Ovary (tissue), 9 donors: ENCODE measurements around the gene ATP5ME. TPM values are rescaled to one million over a fixed set of nuclear protein-coding genes. Genes with fewer than 3 reads are reported as not detected.
"Not testable (repeated sequence)": the region's sequence is repeated elsewhere in the genome, so short reads cannot be mapped to it uniquely, and the experiment has no call there.

Experiments used
- DNase-seq, 5 donors: peaks; one replicate each; pipeline ENCODE4 v3.0.0-alpha.2; 2019 to 2020
- H3K27ac ChIP-seq, 2 donors: fragments of 200-600 bp; one replicate each; pipeline versions ENCODE4 v1.5.1 to v1.8.0; 2019 to 2022
- H3K27me3 ChIP-seq: fragments of 200-600 bp; one replicate; pipeline ENCODE4 v1.8.0; 2022
- H3K36me3 ChIP-seq: fragments of 200-600 bp; sonication (generic); one replicate; pipeline ENCODE4 v1.5.1; 2019
- H3K4me1 ChIP-seq: one replicate; pipeline ENCODE4 v1.8.1; 2013; ENCODE audit warnings: mild to moderate bottlenecking, moderate library complexity; ENCODE audit not compliant: insufficient read depth
- H3K4me3 ChIP-seq: fragments of 200-600 bp; sonication (generic); one replicate; pipeline ENCODE4 v1.5.1; 2017
- H3K9me3 ChIP-seq, 2 donors: fragments of 200-600 bp in 1 of 2; sonication (generic) in 1 of 2; one replicate each; pipeline versions ENCODE4 v1.5.1 to v1.8.1; 2013 to 2019; ENCODE audit warnings: mild to moderate bottlenecking in 1 of 2, moderate library complexity in 1 of 2
- CTCF ChIP-seq, 3 donors: fragments of 450-650 bp in 2 of 3; fragments of 200-600 bp in 1 of 3; IDR thresholded peaks; one replicate each; pipeline versions ENCODE4 v1.5.1 to v1.8.0; 2016 to 2022; ENCODE audit warnings: antibody characterized with exemption in 3 of 3, mild to moderate bottlenecking in 1 of 3
- EP300 ChIP-seq: sonication (generic); formaldehyde crosslinking; IDR thresholded peaks from one replicate; pipeline ENCODE4 v1.6.1; 2017; ENCODE audit warnings: antibody characterized with exemption
- POLR2A ChIP-seq: fragments of 450-650 bp; IDR thresholded peaks from one replicate; pipeline ENCODE4 v1.6.1; 2017; ENCODE audit warnings: antibody characterized with exemption, mild to moderate bottlenecking, moderate library complexity
- WGBS, 3 donors: extraction: QIAGEN DNeasy Blood & Tissue Kit in 1 of 3; methylation state at CpG; one replicate each; pipeline versions ENCODE4 v1.1.5 to v1.1.7; 2013 to 2017; 5-methylcytosine and 5-hydroxymethylcytosine counted together
- intact Hi-C, 4 donors: fragments of 100-400 bp; cut with DNase I; formaldehyde crosslinking; loops; one replicate each; pipeline versions ENCODE4 v1.11.0 to v1.15.1; 2022 to 2023
- polyA plus RNA-seq, 2 donors: library from polyadenylated mRNA; stranded (reverse); fragments of 200-250 nt in 1 of 2; fragments of 350-450 nt in 1 of 2; fragmentation: Illumina TruSeq in 1 of 2; extraction: RNeasy Lipid Tissue Mini Kit (QIAGEN cat#74804) in 1 of 2; gene quantifications; one replicate each; pipeline ENCODE4 v1.2.3, GENCODE V29; 2013 to 2014
- total RNA-seq, 7 donors: library from RNA; depleted of rRNA in 2 of 7; stranded (reverse); fragments of >200 nt in 2 of 7; fragmentation: NEBNext Ultra II Directional in 3 of 7; extraction: Animal tissue kit (Norgen Biotek cat#: 25700) in 3 of 7; gene quantifications; one replicate each; pipeline versions ENCODE4 v1.1.0 to v1.2.4, GENCODE V29; 2016 to 2023
- donor health status: DM: no; HTN: no; CAD: no; lungs with moderate emphysema.
- donor health status: DM: no; HTN: no; CAD: no.
- donor health status: Bipolar disorder and iron deficiency.
- donor health status: DM: yes; HTN: yes; CAD: no.
- donor health status: DM: no; HTN: no; CAD: no.
- donor health status: DM: yes; HTN: yes; CAD: no.

ATP5ME gene
- total and polyA plus RNA-seq, 9 donors = 180 to 359 (median 207) TPM

- Histone ChIP-seq H3K4me3 (no peak overlapping the region), H3K9me3 (no peaks in the 10 kb centered on the region), H3K36me3 (no peaks in the 10 kb centered on the region), H3K27ac (no peak overlapping the region), H3K27me3 (no peaks in the 10 kb centered on the region), H3K4me1 (peaks cover 23% of the 10 kb centered on the region)
- no peak for DNase-seq
- TF ChIP-seq POLR2A (no peak), EP300 (no peak), CTCF (IDR thresholded peaks at IDR 0.05) (no peak)
- WGBS, 3 donors = 92 to 96% (median 92%) methylated on average over 6 of the region's 6 CpGs
- intact Hi-C loops = no loop called here
Observed at GRCh38 chr4:709348-709747, 35.3 kb upstream of the ATP5ME start.

GRCh38 chr4:708631-708933 is 34.5 kb upstream of the ATP5ME start:
- no peak for DNase-seq
- Histone ChIP-seq H3K36me3 (no peaks in the 10 kb centered on the region), H3K27me3 (no peaks in the 10 kb centered on the region), H3K4me1 (peaks cover 23% of the 10 kb centered on the region), H3K9me3 (no peaks in the 10 kb centered on the region), H3K4me3 (no peak overlapping the region), H3K27ac (no peak overlapping the region)
- 35 to 65% (median 38%) methylated on average over 6 of the region's 6 CpGs for WGBS, 3 donors
- intact Hi-C loops = no loop called here
- TF ChIP-seq POLR2A (no peak), CTCF (IDR thresholded peaks at IDR 0.05) (no peak), EP300 (no peak)

GRCh38 chr4:707929-708630 is 34.0 kb upstream of the ATP5ME start:
- 61 to 78% (median 69%) methylated on average over 6 to 11 of the region's 11 CpGs for WGBS, 3 donors

GRCh38 chr4:706834-707598 is 32.9 kb upstream of the ATP5ME start:
- peak in 2 of 5 donors; percentile 39 for DNase-seq
- WGBS, 3 donors = 24 to 46% (median 31%) methylated on average over 17 to 21 of the region's 21 CpGs
- Histone ChIP-seq H3K4me1 (peaks cover 23% of the 10 kb centered on the region), H3K9me3 (no peaks in the 10 kb centered on the region), H3K27me3 (no peaks in the 10 kb centered on the region), H3K27ac (no peak overlapping the region), H3K4me3 (peak overlapping the region; percentile 90), H3K36me3 (no peaks in the 10 kb centered on the region)
- no peak for TF ChIP-seq POLR2A
- no peak for TF ChIP-seq EP300
- no peak for TF ChIP-seq CTCF (IDR thresholded peaks at IDR 0.05)
- intact Hi-C loops = no loop called here

More at GRCh38 chr4:707929-708630, 34.0 kb upstream of the ATP5ME start:
- no peak overlapping the region for H3K4me3 ChIP-seq
- no peaks in the 10 kb centered on the region for H3K36me3 ChIP-seq
- no peak overlapping the region for H3K27ac ChIP-seq
- H3K4me1 ChIP-seq = peaks cover 23% of the 10 kb centered on the region
- no peaks in the 10 kb centered on the region for H3K27me3 ChIP-seq
- TF ChIP-seq EP300 (no peak), POLR2A (no peak), CTCF (IDR thresholded peaks at IDR 0.05) (no peak)
- no peak for DNase-seq
- no peaks in the 10 kb centered on the region for H3K9me3 ChIP-seq
- intact Hi-C loops = no loop called here

- intact Hi-C loops, H3K9me3 ChIP-seq, H3K27me3 ChIP-seq, H3K36me3 ChIP-seq, DNase-seq: not testable (repeated sequence)
- WGBS, 3 donors = 0 to 2% (median 1%) methylated on average over 15 to 21 of the region's 21 CpGs
- Histone ChIP-seq H3K4me1 (peaks cover 23% of the 10 kb centered on the region), H3K27ac (peak overlapping the region; percentile 28 to 56), H3K4me3 (peak overlapping the region; percentile 90)
Observed at GRCh38 chr4:706083-706633, 32.1 kb upstream of the ATP5ME start.
